ENCODE data around the gene SURF1.
"Not testable (repeated sequence)": the region's sequence is repeated elsewhere in the genome, so short reads cannot be mapped to it uniquely, and the experiment has no call there.

The SURF1 gene

GRCh38 chr9:133341369-133342068, 14.8 kb downstream of the SURF1 start:
- DNase-seq: no peak

GRCh38 chr9:133340916-133341315, 15.4 kb downstream of the SURF1 start:
- DNase-seq: no peak

GRCh38 chr9:133340256-133340655, 16.0 kb downstream of the SURF1 start:
- DNase-seq: no peak

GRCh38 chr9:133339641-133340040, 16.6 kb downstream of the SURF1 start:
- no peak for DNase-seq

GRCh38 chr9:133335924-133336811, 20.1 kb downstream of the SURF1 start, which contains the start of gene SURF6:
Gene SURF6, minus strand, starts transcription at chr9:133336188. Its CDS starts 56 bp downstream, at chr9:133336132.
- DNase-seq: peak; percentile 96

GRCh38 chr9:133334888-133335287, 21.4 kb downstream of the SURF1 start:
- not testable (repeated sequence) for DNase-seq

GRCh38 chr9:133334161-133334560, 22.1 kb downstream of the SURF1 start:
- DNase-seq: peak; percentile 14

- no peak for DNase-seq
These were observed 22.7 kb downstream of the SURF1 start for GRCh38 chr9:133333566-133333965.

GRCh38 chr9:133333011-133333410, 23.3 kb downstream of the SURF1 start:
- no peak for DNase-seq

GRCh38 chr9:133332381-133332730, 23.9 kb downstream of the SURF1 start:
- no peak for DNase-seq

GRCh38 chr9:133331641-133332380, 24.5 kb downstream of the SURF1 start:
- DNase-seq: no peak

GRCh38 chr9:133331221-133331620, 25.1 kb downstream of the SURF1 start:
- DNase-seq: no peak

- not testable (repeated sequence) for DNase-seq
These were observed 26.8 kb downstream of the SURF1 start for GRCh38 chr9:133329306-133330156.

GRCh38 chr9:133327834-133328484, 28.3 kb downstream of the SURF1 start:
- DNase-seq: no peak

GRCh38 chr9:133327021-133327420, 29.3 kb downstream of the SURF1 start:
- DNase-seq: not testable (repeated sequence)

GRCh38 chr9:133323991-133324703, 32.1 kb downstream of the SURF1 start:
- no peak for DNase-seq

GRCh38 chr9:133323211-133323610, 33.1 kb downstream of the SURF1 start:
- no peak for DNase-seq

GRCh38 chr9:133322701-133323100, 33.6 kb downstream of the SURF1 start:
- no peak for DNase-seq

GRCh38 chr9:133321411-133321935, 34.8 kb downstream of the SURF1 start:
- DNase-seq: no peak

- DNase-seq: no peak
These were observed 35.8 kb downstream of the SURF1 start for GRCh38 chr9:133320421-133320881.

GRCh38 chr9:133317551-133317950, 38.7 kb downstream of the SURF1 start:
- not testable (repeated sequence) for DNase-seq
